Transverse colon (tissue), 3 donors: ENCODE measurements around the gene GSTP1.

ENCODE experiments used
- CTCF ChIP-seq, 5 experiments: fragments of 200-600 bp in 3 of 5; fragments of 450-650 bp in 2 of 5; sonication (generic) in 3 of 5; IDR thresholded peaks; 1 replicate in 2 of 5; 2 replicates in 3 of 5; pipeline ENCODE4 v1.5.1; 2016 to 2017; ENCODE audit warnings: antibody characterized with exemption in 5 of 5, inconsistent platforms in 3 of 5, mild to moderate bottlenecking in 2 of 5, moderate library complexity in 1 of 5
- EP300 ChIP-seq: sonication (generic); formaldehyde crosslinking; IDR thresholded peaks from one replicate; pipeline ENCODE4 v1.6.1; 2017; ENCODE audit warnings: antibody characterized with exemption, low read depth
- POLR2A ChIP-seq: fragments of 450-650 bp; IDR thresholded peaks from one replicate; pipeline ENCODE4 v1.6.1; 2016; ENCODE audit warnings: antibody characterized with exemption, mild to moderate bottlenecking, moderate library complexity

DNA sequence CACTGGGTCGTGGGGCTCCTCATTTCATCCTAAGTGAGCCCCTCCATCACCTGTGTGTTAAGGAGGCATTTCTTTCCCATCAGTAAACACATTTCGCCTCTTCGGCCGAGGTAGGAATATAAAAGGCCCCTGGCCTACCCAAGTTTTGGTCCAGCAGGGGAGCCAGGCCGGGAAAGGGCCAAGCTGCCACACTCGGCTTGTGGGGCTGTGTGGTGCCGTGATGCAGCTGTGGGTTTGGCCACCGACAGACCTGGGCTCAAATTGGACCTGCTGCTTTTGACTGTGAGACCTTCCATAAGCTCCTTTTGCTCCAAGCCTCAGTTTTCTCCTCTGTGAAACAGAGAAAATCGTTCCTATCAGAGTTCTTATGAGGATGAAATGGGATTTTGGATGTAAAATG, 23.9 kb downstream of the GSTP1 start:
- TF ChIP-seq CTCF (IDR thresholded peaks at IDR 0.05) (no peak), POLR2A (no peak), EP300 (no peak)
